PC-3 (cell line): ENCODE results near the gene TMEM94. TPM values are rescaled to one million over a fixed set of nuclear protein-coding genes. Genes with fewer than 3 reads are reported as not detected.

Experiments
- ATAC-seq: fragments of 200-7000 bp; cut with Tn5 transposase; 2 replicates; pipeline ENCODE4 v1.9.1; 2020; ENCODE audit warnings: mild to moderate bottlenecking, moderate library complexity
- BruUV-seq: library from RNA; stranded (reverse); fragments of 400-500 nt; replicated peaks from 2 replicates; lab custom pipeline; 2021; lab: Mats Ljungman, UMichigan
- CTCF ChIA-PET: fragments of 300-600 bp; sonication (Branson Sonifier 250); formaldehyde crosslinking; loops from one replicate; lab custom pipeline; 2022; ENCODE audit warnings: antibody characterized with exemption; lab: Charles Lee
- POLR2A ChIA-PET: fragments of 300-600 bp; sonication (Branson Sonifier 250); formaldehyde crosslinking; loops from one replicate; lab custom pipeline; 2022; ENCODE audit warnings: antibody characterized with exemption; ENCODE audit not compliant: unreplicated experiment; lab: Charles Lee
- DNase-seq: peaks from one replicate; pipeline ENCODE4 v3.0.0-alpha.2; 2015
- H2AFZ ChIP-seq: fragments of 300-600 bp; sonication (generic); 2 replicates; pipeline ENCODE4 v1.6.0; 2016; ENCODE audit warnings: antibody characterized with exemption, low read length
- H3F3A ChIP-seq: fragments of 300-600 bp; sonication (generic); one replicate; pipeline ENCODE4 v1.6.0; 2017; ENCODE audit warnings: antibody characterized with exemption, low read length, control low read depth, mild to moderate bottlenecking; ENCODE audit not compliant: unreplicated experiment
- H3K27ac ChIP-seq: fragments of 300-600 bp; sonication (generic); 2 replicates; pipeline ENCODE4 v1.5.1; 2016; ENCODE audit warnings: mild to moderate bottlenecking, low read length
- H3K27me3 ChIP-seq: fragments of 300-600 bp; sonication (generic); 2 replicates; pipeline ENCODE4 v1.6.1; 2016; ENCODE audit warnings: low read length, mixed read lengths
- H3K36me3 ChIP-seq: fragments of 300-600 bp; sonication (generic); 2 replicates; pipeline ENCODE4 v1.6.1; 2016; ENCODE audit warnings: low read depth, mixed run types, low read length, mixed read lengths
- H3K4me1 ChIP-seq: fragments of 300-600 bp; sonication (generic); 2 replicates; pipeline ENCODE4 v1.5.1; 2016; ENCODE audit warnings: low read length; ENCODE audit not compliant: insufficient read depth
- H3K4me2 ChIP-seq: fragments of 300-600 bp; sonication (generic); 2 replicates; pipeline ENCODE4 v1.6.0; 2016; ENCODE audit warnings: low read length
- H3K4me3 ChIP-seq: fragments of 300-600 bp; sonication (generic); 2 replicates; pipeline ENCODE4 v1.5.1; 2016; ENCODE audit warnings: mild to moderate bottlenecking, low read length, mixed read lengths
- H3K79me2 ChIP-seq: fragments of 300-600 bp; sonication (generic); 2 replicates; pipeline ENCODE4 v1.6.1; 2017; ENCODE audit warnings: low read length, mixed read lengths
- H3K9ac ChIP-seq: fragments of 300-600 bp; sonication (generic); 2 replicates; pipeline ENCODE4 v1.6.0; 2016; ENCODE audit warnings: mild to moderate bottlenecking, low read length
- H3K9me2 ChIP-seq: fragments of 300-600 bp; sonication (generic); replicated peaks from 2 replicates; pipeline ENCODE4 v1.6.1; 2016; ENCODE audit warnings: mixed run types, low read length, mixed read lengths
- H3K9me3 ChIP-seq: fragments of 300-600 bp; sonication (generic); 2 replicates; pipeline ENCODE4 v1.6.1; 2016; ENCODE audit warnings: low read length, mixed read lengths
- H4K20me1 ChIP-seq: fragments of 300-600 bp; sonication (generic); 2 replicates; pipeline ENCODE4 v1.6.1; 2016; ENCODE audit warnings: low read length, mixed read lengths
- CTCF ChIP-seq: fragments of 300-600 bp; sonication (generic); conservative IDR thresholded peaks from 2 replicates; pipeline ENCODE4 v1.5.1; 2017; ENCODE audit warnings: antibody characterized with exemption, low read depth, mild to moderate bottlenecking, low read length
- EZH2 ChIP-seq: fragments of 300-600 bp; sonication (generic); IDR thresholded peaks from one replicate; pipeline ENCODE4 v1.6.1; 2017; ENCODE audit warnings: antibody characterized with exemption, mild to moderate bottlenecking, low read length; ENCODE audit not compliant: unreplicated experiment
- EZH2phosphoT487 ChIP-seq: fragments of 300-600 bp; sonication (generic); IDR thresholded peaks from 2 replicates; pipeline ENCODE4 v1.6.1; 2018; ENCODE audit warnings: mild to moderate bottlenecking, antibody characterized with exemption, low read length, borderline replicate concordance
- intact Hi-C: fragments of 100-400 bp; cut with micrococcal nuclease; formaldehyde crosslinking; loops from 2 replicates; pipeline ENCODE4 v1.9.0; 2023
- total RNA-seq: library from RNA; depleted of rRNA; stranded (reverse); fragments of >200 nt; gene quantifications from 2 replicates; pipeline ENCODE4 v1.2.3, GENCODE V29; 2014

The TMEM94 gene
- total RNA-seq, 1 experiment from 2014 or later, result 45.6 TPM

- H3K4me3 ChIP-seq, result no peak overlapping the region
- no peak overlapping the region for H3K27ac ChIP-seq
- DNase-seq, result no peak
- no peak overlapping the region for H3K9ac ChIP-seq
- CTCF ChIA-PET, result no interaction called here
- POLR2A ChIA-PET, result interaction anchor here (0.5 to 1.0 kb wide), 2 partner anchors 13 to 26 kb away, joined by 3 to 5 read pairs; no protein-coding TSS in a partner anchor
- no peak overlapping the region for H2AFZ ChIP-seq
- no peak for ATAC-seq
- no peaks in the 10 kb centered on the region for H3K27me3 ChIP-seq
- BruUV-seq, result no TSS peak
- no peaks in the 10 kb centered on the region for H3F3A ChIP-seq
- H3K9me3 ChIP-seq, result no peaks in the 10 kb centered on the region
- H3K9me2 ChIP-seq, result no peaks in the 10 kb centered on the region
- no peak for TF ChIP-seq EZH2phosphoT487
- no peak for TF ChIP-seq CTCF
- TF ChIP-seq EZH2, result no peak
- intact Hi-C loops, result no loop called here
- H3K36me3 ChIP-seq, result no peaks in the 10 kb centered on the region
- H3K4me2 ChIP-seq, result no peak overlapping the region
- H3K4me1 ChIP-seq, result no peaks in the 10 kb centered on the region
- no peaks in the 10 kb centered on the region for H3K79me2 ChIP-seq
- H4K20me1 ChIP-seq, result no peaks in the 10 kb centered on the region
Observed at GRCh38 chr17:75482098-75482942, 25.9 kb downstream of the TMEM94 start.

GRCh38 chr17:75485688-75486087 is 29.3 kb downstream of the TMEM94 start:
- H3F3A ChIP-seq, result no peaks in the 10 kb centered on the region
- H4K20me1 ChIP-seq, result no peaks in the 10 kb centered on the region
- BruUV-seq, result no TSS peak
- DNase-seq (no peak), ATAC-seq (no peak)
- no peaks in the 10 kb centered on the region for H3K27me3 ChIP-seq
- H3K4me1 ChIP-seq, result no peaks in the 10 kb centered on the region
- H3K9ac ChIP-seq, result no peak overlapping the region
- H3K4me3 ChIP-seq, result no peak overlapping the region
- no peak for TF ChIP-seq EZH2phosphoT487
- no peak for TF ChIP-seq CTCF
- no peak for TF ChIP-seq EZH2
- no peak overlapping the region for H3K27ac ChIP-seq
- H3K36me3 ChIP-seq, result no peaks in the 10 kb centered on the region
- no peaks in the 10 kb centered on the region for H3K9me3 ChIP-seq
- no peak overlapping the region for H2AFZ ChIP-seq
- no peaks in the 10 kb centered on the region for H3K9me2 ChIP-seq
- H3K4me2 ChIP-seq, result no peak overlapping the region
- ChIA-PET CTCF (interaction anchor here (0.5 kb wide), 1 partner anchor 32 kb away, joined by 3 read pairs; no protein-coding TSS in a partner anchor), POLR2A (interaction anchor here (0.6 kb wide), 1 partner anchor 118 kb away, joined by 8 read pairs; no protein-coding TSS in a partner anchor)
- H3K79me2 ChIP-seq, result no peaks in the 10 kb centered on the region
- intact Hi-C loops, result no loop called here

- Histone ChIP-seq H3K79me2 (no peaks in the 10 kb centered on the region), H2AFZ (no peak overlapping the region), H3K4me1 (no peaks in the 10 kb centered on the region), H3F3A (no peaks in the 10 kb centered on the region), H3K27me3 (no peaks in the 10 kb centered on the region), H3K4me2 (no peak overlapping the region), H3K9me3 (no peaks in the 10 kb centered on the region), H3K4me3 (no peak overlapping the region), H3K9me2 (no peaks in the 10 kb centered on the region), H3K27ac (no peak overlapping the region), H4K20me1 (no peaks in the 10 kb centered on the region), H3K36me3 (no peaks in the 10 kb centered on the region), H3K9ac (no peak overlapping the region)
- BruUV-seq, result no TSS peak
- CTCF ChIA-PET, result no interaction called here
- intact Hi-C loops, result no loop called here
- no peak for DNase-seq
- TF ChIP-seq EZH2, result no peak
- POLR2A ChIA-PET, result interaction anchor here (0.6 kb wide), 1 partner anchor 118 kb away, joined by 8 read pairs; no protein-coding TSS in a partner anchor
- no peak for ATAC-seq
Observed at GRCh38 chr17:75486151-75486550, 29.7 kb downstream of the TMEM94 start.
